K562 (cell line): ENCODE data around the gene HLA-DMB. TPM values are rescaled to one million over a fixed set of nuclear protein-coding genes. Genes with fewer than 3 reads are reported as not detected.

Experiments used
- ARHGAP35 ChIP-seq: fragments of 450-650 bp; IDR thresholded peaks from 2 replicates; pipeline ENCODE4 v1.6.1; 2018; ENCODE audit not compliant: partially characterized antibody
- CHD1 ChIP-seq: fragments of 200-600 bp; sonication (generic); IDR thresholded peaks from one replicate; pipeline ENCODE4 v1.6.1; 2012; ENCODE audit warnings: mild to moderate bottlenecking, moderate library complexity, low read length, inconsistent platforms
- EGR1 ChIP-seq: fragments of 450-650 bp; conservative IDR thresholded peaks from 2 replicates; pipeline ENCODE4 v1.6.1; 2017; ENCODE audit warnings: mild to moderate bottlenecking
- FUS ChIP-seq: fragments of 200-400 bp; formaldehyde crosslinking; optimal IDR thresholded peaks from 2 replicates; pipeline ENCODE3; 2017; ENCODE audit warnings: low read depth, low read length
- HMBOX1 ChIP-seq: sonication (generic); IDR thresholded peaks from 2 replicates; pipeline ENCODE4 v1.6.1; 2016
- HMG20B ChIP-seq: fragments of 250-450 bp; sonication (Bioruptor Pico); IDR thresholded peaks from 2 replicates; pipeline ENCODE4 v1.5.0; 2021; ENCODE audit warnings: mild to moderate bottlenecking
- JUNB ChIP-seq: fragments of 450-650 bp; formaldehyde crosslinking; conservative IDR thresholded peaks from 2 replicates; pipeline ENCODE4 v1.4.0; 2020; ENCODE audit warnings: mild to moderate bottlenecking
- PHF8 ChIP-seq: fragments of 200-600 bp; sonication (generic); IDR thresholded peaks from 2 replicates; pipeline ENCODE4 v1.6.1; 2012; ENCODE audit warnings: mixed run types, mild to moderate bottlenecking, inconsistent platforms, low read length, moderate library complexity, borderline replicate concordance
- RBBP5 ChIP-seq: fragments of 200-600 bp; sonication (generic); IDR thresholded peaks from 2 replicates; pipeline ENCODE4 v1.6.1; 2012; ENCODE audit warnings: borderline replicate concordance, mild to moderate bottlenecking, low read length, control low read depth, inconsistent platforms; ENCODE audit not compliant: insufficient read depth, poor library complexity, severe bottlenecking
- RUNX1 ChIP-seq: sonication (generic); IDR thresholded peaks from 2 replicates; pipeline ENCODE4 v1.6.1; 2016; ENCODE audit warnings: antibody characterized with exemption, low read depth
- SRSF3 ChIP-seq: fragments of 200-400 bp; formaldehyde crosslinking; IDR thresholded peaks from 2 replicates; pipeline ENCODE4 v1.6.1; 2016; ENCODE audit warnings: mild to moderate bottlenecking, low read length, moderate library complexity; ENCODE audit not compliant: insufficient read depth
- TEAD4 ChIP-seq, 2 experiments: sonication (generic) in 1 of 2; formaldehyde crosslinking in 1 of 2; IDR thresholded peaks; 2 replicates each; pipeline versions ENCODE4 v1.6.1 to v1.8.0; 2012 to 2022; ENCODE audit warnings: borderline replicate concordance in 1 of 2, inconsistent platforms in 1 of 2, low read length in 1 of 2, mild to moderate bottlenecking in 1 of 2, missing genetic modification reagents in 1 of 2
- ZBTB5 ChIP-seq: fragments of 450-650 bp; IDR thresholded peaks from 2 replicates; pipeline ENCODE4 v1.6.1; 2017; ENCODE audit warnings: antibody characterized with exemption
- ZNF318 ChIP-seq, 2 experiments: fragments of 450-650 bp; IDR thresholded peaks; 2 replicates each; pipeline ENCODE4 v1.6.1; 2016; ENCODE audit warnings: mild to moderate bottlenecking in 2 of 2, borderline replicate concordance in 1 of 2, low read depth in 1 of 2, moderate library complexity in 1 of 2
- polyA plus RNA-seq, 8 experiments: library from polyadenylated mRNA; depleted of rRNA in 4 of 8; stranded (reverse) in 5 of 8; unstranded in 3 of 8; fragments of >200 nt; fragmentation: Nextera tagmentation in 2 of 8; fragmentation: Illumina TruSeq in 1 of 8; extraction: Ambion mirVana in 2 of 8; extraction: Trizol in 1 of 8; gene quantifications; 2 replicates each; pipeline versions ENCODE4 v1.2.1 to v1.2.3, GENCODE V29; 2011 to 2014; ENCODE audit warnings: inconsistent platforms in 1 of 8, missing spikeins in 1 of 8
- total RNA-seq, 7 experiments: library from RNA; depleted of rRNA in 6 of 7; stranded (reverse); fragments of >200 nt in 6 of 7; fragmentation: Illumina TruSeq in 2 of 7; extraction: Trizol in 2 of 7; gene quantifications; 2 replicates each; pipeline versions ENCODE4 v1.2.1 to v1.2.3, GENCODE V29; 2011 to 2021; ENCODE audit warnings: low replicate concordance in 1 of 7

Gene HLA-DMB
- total and polyA plus RNA-seq, 9 of the 15 experiments (the other 6 are each of a cell fraction or from before 2014, with no cell fraction given), result 0.38 TPM; not detected in 8

- 0 out of 4 replicates have a peak, but pooled peaks of 1 of the 2 experiments have one; percentile 14 for TF ChIP-seq ZNF318 (IDR thresholded peaks at IDR 0.05; ENCODE audit: borderline replicate concordance in 1 of 2, low read depth in 1 of 2)
- peak; percentile 10 for TF ChIP-seq RBBP5
- no peak for TF ChIP-seq JUNB (CRISPR knock-in tag)
- TF ChIP-seq SRSF3, result peak; percentile 94
- TF ChIP-seq HMG20B (CRISPR knock-in tag), result no peak
- TF ChIP-seq EGR1, result peak; percentile 62; the same call in 1 of the 2 replicates
- TF ChIP-seq ARHGAP35, result peak; percentile 22
- TF ChIP-seq CHD1, result peak; percentile 98
- TF ChIP-seq HMBOX1, result peak; percentile 64; the same call in 1 of the 2 replicates
- TF ChIP-seq PHF8, result peak; percentile 5; the same call in 1 of the 2 replicates
- TF ChIP-seq TEAD4 (IDR thresholded peaks at IDR 0.05; ENCODE audit: low read length), result peak; percentile 9; the same call in 1 of the 2 replicates
- no peak for TF ChIP-seq TEAD4 (CRISPR knock-in tag; IDR thresholded peaks at IDR 0.05; ENCODE audit: borderline replicate concordance)
- TF ChIP-seq RUNX1, result no peak
- TF ChIP-seq FUS, result no peak
- TF ChIP-seq ZBTB5, result peak; percentile 32; the same call in 1 of the 2 replicates
Observed at GRCh38 chr6:32970413-32971241, 29.8 kb upstream of the HLA-DMB start (continued).
